HG03442 (cell line): ENCODE data around the gene DOK7.

Experiments used
- ATAC-seq: cut with Tn5 transposase; IDR thresholded peaks from one replicate; pipeline ENCODE4 v1.9.1; 2021; ENCODE audit warnings: mild to moderate bottlenecking, moderate library complexity; ENCODE audit not compliant: unreplicated experiment

DOK7 gene

GRCh38 chr4:3485886-3486540 lies 22.9 kb downstream of the DOK7 start:
- no peak for ATAC-seq

GRCh38 chr4:3486541-3487540 lies 23.7 kb downstream of the DOK7 start:
- no peak for ATAC-seq

- no peak for ATAC-seq
These were observed 24.8 kb downstream of the DOK7 start for GRCh38 chr4:3487861-3488260.

DNA sequence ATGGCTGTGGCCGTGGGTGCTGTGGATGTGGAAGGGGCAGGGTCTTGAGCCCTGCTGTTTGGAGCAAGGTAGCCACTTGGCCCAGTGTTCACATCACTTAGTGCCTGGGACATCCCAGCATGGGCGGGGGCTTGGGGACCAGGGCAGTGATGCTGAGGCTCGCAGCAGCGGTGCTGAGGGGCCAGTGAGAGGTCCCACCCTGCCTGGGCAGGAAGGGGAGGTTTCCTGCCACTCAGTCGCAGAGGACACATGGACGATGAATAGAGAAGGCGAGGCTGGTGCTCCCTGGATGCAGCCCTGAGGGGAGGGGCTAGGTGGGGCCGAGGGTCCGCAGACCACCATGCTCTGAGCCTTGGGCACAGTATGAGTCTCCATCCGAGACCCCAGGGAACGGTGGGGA lies 25.7 kb downstream of the DOK7 start:
- ATAC-seq: no peak

GRCh38 chr4:3489451-3489962 lies 26.4 kb downstream of the DOK7 start:
- no peak for ATAC-seq

GRCh38 chr4:3491681-3492405 lies 28.7 kb downstream of the DOK7 start:
- ATAC-seq: no peak

DNA sequence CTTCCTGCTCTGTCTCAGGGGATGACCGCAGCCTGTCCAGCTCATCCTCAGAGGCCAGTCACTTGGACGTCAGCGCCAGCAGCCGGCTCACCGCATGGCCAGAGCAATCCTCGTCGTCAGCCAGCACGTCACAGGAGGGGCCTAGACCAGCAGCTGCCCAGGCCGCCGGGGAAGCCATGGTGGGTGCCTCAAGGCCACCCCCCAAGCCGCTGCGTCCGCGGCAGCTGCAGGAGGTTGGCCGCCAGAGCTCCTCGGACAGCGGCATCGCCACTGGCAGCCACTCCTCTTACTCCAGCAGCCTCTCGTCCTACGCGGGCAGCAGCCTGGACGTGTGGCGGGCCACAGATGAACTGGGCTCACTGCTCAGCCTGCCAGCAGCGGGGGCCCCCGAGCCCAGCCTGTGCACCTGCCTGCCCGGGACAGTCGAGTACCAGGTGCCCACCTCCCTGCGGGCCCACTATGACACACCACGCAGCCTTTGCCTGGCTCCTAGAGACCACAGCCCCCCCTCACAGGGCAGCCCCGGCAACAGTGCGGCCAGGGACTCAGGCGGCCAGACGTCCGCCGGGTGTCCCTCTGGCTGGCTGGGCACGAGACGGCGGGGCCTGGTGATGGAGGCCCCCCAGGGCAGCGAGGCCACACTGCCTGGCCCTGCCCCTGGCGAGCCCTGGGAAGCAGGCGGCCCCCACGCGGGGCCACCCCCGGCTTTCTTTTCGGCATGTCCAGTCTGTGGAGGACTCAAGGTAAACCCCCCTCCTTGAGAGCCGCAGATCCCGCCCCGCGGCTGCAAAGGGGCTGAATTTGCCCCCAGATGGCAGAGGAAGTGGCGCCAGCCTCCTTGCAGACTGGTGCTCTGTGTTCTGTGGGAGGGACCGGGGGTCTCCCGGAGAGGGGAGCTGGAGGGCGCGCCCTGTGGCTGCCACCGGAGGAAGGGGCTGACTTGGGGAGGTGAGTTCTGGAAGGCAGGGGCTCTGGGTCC lies 29.9 kb downstream of the DOK7 start:
- no peak for ATAC-seq

DNA sequence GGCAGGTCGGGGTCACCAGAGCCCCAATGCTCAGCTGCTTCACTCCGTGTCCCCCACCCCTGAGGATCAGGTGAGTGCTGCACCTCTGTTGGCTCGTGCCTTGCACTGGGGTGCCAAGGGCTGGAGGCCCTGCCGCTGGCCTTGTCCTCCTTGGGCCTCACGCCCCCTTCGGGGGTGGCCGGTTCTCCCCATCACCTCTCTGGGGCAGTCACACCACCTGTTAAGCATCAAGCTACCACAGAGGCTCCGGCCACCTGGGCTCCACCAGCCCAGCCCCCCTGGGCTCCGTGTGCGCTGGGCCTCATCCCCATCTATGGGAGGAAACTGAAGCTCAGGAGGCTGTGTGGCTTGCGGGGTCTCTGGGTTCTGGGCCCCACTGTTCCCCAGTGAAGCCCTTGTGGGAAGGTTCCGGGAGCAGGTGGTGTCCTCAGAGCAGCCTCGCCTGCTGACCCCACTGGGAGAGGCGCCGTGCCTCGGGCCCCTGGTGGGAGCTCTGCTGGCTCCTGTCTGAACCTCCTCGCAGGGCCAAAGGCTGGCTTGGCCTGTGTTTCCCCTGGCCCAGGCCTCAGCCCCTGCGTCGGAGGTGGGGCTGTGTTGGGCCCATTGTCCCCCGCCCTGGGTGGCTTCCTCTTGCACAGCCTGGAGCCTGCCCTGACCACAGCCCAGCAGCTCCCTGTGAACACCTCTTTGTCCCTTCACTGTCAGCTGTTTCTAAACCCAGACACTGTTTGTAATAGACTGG lies 30.8 kb downstream of the DOK7 start:
- ATAC-seq: no peak

- ATAC-seq: no peak
These were observed 31.4 kb downstream of the DOK7 start for GRCh38 chr4:3494462-3494871.

GRCh38 chr4:3495204-3495975 lies 32.3 kb downstream of the DOK7 start:
- no peak for ATAC-seq

DNA sequence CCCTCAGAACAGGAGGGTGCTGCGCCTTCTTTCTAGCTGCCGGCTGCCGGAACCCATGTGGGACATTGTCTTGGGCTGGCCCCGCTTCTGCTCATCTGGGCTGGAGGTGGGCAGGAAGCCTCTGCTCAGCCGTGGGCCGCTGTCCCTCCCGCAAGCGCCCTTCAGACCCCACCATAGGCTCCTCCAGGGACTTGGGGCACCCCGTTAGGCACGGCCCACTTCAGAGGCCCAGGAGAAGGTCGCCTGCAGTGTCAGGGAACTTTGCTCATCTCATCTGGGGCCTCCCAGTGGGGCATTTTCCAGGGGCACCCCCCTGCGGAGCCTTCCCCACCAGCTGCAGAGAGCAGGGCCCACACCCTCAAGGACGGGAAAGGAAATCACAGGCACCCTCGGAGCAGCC lies 32.9 kb downstream of the DOK7 start:
- ATAC-seq: no peak

DNA sequence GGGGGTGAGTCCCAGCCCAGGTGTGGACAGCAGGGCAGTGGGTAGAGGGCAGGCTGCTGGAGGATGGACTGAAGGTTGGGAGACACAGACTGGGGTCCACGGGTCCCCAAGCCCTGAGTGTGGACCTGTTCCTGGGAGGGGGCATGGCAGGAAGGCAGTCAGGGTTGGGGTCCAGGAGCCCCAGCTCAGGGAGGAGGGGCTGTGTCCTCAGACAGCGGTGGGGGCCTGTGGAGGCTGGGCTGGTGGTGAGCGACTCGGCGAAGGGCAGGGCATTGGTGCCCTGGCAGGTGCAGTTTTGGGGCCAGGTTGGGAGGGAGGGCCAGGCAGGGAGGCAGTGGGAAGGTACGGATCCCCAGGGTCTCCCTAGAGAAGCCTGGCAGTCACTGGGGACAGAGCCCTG lies 34.0 kb downstream of the DOK7 start:
- no peak for ATAC-seq

- ATAC-seq: no peak
These were observed 34.6 kb downstream of the DOK7 start for GRCh38 chr4:3497523-3498389.

GRCh38 chr4:3498407-3498806 lies 35.3 kb downstream of the DOK7 start:
- ATAC-seq: no peak

DNA sequence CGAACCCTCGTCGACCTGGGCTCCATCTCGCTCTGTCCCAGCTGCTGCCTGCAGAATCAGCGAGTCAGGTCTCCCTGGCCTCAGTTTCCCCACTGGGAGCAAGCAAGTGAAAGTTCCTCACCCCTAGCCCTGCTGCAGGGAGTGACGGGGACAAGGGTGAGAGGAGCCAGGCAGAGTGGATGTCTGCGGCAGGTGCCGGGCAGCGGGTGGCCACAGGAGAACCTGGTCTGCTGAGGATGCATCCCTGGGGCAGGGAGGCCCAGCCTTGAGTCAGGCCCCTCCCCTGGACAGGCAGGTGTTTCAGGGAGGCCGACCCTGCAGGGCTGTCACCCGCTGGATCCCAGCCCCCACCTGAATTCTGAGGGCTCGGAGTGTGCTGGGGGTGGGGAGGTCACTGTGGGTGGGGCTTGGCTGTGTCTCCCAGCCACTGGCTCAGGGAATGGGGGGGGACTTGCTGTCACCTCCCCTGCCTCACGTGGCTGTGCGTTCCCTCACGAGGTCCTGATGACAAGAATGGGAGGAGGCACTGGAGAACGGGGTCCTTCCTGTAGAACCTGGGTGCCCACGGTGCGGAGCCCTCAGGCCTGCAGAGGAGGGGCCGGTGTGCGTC lies 35.9 kb downstream of the DOK7 start:
- ATAC-seq: no peak

GRCh38 chr4:3499710-3500109 lies 36.6 kb downstream of the DOK7 start:
- no peak for ATAC-seq

- no peak for ATAC-seq
These were observed 37.0 kb downstream of the DOK7 start for GRCh38 chr4:3500111-3500510.
